Sciatic nerve (tissue), 2 donors: ENCODE measurements around the gene C1orf35. TPM values are rescaled to one million over a fixed set of nuclear protein-coding genes. Genes with fewer than 3 reads are reported as not detected.

Experiments
- ATAC-seq: fragments of 200-7000 bp; cut with Tn5 transposase; one replicate; pipeline ENCODE4 v1.9.1; 2020; ENCODE audit warnings: mild to moderate bottlenecking, moderate library complexity
- DNase-seq: peaks from one replicate; pipeline ENCODE4 v3.0.0-alpha.2; 2020; ENCODE audit warnings: low spot score
- intact Hi-C: fragments of 100-400 bp; cut with DNase I; formaldehyde crosslinking; loops from one replicate; pipeline ENCODE4 v1.14.2; 2022
- total RNA-seq: library from RNA; stranded (reverse); fragmentation: NEBNext Ultra II Directional; extraction: Animal tissue kit (Norgen Biotek cat#: 25700); gene quantifications from one replicate; pipeline ENCODE4 v1.2.1, GENCODE V29; 2021
- donor health status: DM: no; HTN: no; CAD: no.
- donor health status: DM: no; HTN: no; CAD: no.

Gene C1orf35
- total RNA-seq = 15.8 TPM

GRCh38 chr1:228102791-228103620, at the start of gene C1orf35:
TSS of gene C1orf35 (minus strand) at chr1:228103325. CDS start at chr1:228103227, 98 bp downstream.
- intact Hi-C loops = no loop called here
- DNase-seq = peak; percentile 95
- ATAC-seq = peak; percentile 94

DNA sequence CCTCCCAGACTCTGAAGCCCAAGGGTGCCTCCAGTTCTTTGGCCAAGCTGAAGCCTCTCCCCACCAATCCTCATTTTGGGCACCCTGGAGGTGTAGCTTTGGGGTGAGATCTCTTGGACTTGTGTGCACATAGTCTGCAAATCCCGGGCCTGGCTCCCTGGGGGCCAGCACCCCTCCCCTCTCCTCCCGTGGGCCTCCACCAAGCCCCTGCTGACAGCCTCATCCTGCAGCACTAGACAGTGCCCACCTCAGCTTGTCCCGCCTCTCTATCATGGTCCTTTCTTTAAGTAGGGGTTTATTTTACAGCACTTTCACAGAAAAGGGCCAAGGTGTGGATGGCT, 49.8 kb upstream of the C1orf35 start:
- no peak for ATAC-seq
- intact Hi-C loops = no loop called here

GRCh38 chr1:228152097-228152917, 49.2 kb upstream of the C1orf35 start:
- intact Hi-C loops = no loop called here
- ATAC-seq = no peak
- peak; percentile 60 for DNase-seq

More for the DNA sequence above, 49.8 kb upstream of the C1orf35 start:
- DNase-seq = peak; percentile 57

GRCh38 chr1:228151180-228151925, 48.2 kb upstream of the C1orf35 start:
- intact Hi-C loops = no loop called here
- ATAC-seq = no peak
- peak; percentile 59 for DNase-seq

GRCh38 chr1:228150461-228151179, 47.5 kb upstream of the C1orf35 start:
- peak; percentile 84 for DNase-seq
- peak; percentile 54 for ATAC-seq
- intact Hi-C loops = no loop called here

DNA sequence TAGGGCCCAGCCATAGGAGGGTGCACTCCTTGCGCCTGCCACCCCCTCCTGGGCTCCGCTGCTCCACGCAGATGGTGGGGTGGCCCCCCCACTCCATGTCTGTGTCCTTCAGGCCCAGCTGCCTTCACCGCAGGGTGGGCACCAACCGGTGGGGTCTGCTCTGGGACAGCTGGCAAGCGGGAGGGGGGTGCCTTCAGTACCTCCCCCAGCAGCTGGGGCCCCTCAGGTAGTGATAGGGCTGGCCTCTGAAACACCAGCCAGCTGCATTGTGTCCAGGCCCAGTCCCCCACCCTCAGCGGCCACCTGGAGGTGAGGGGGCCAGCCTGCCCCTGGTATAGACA, 47.0 kb upstream of the C1orf35 start:
- peak; percentile 3 for ATAC-seq
- intact Hi-C loops = no loop called here
- DNase-seq = no peak

GRCh38 chr1:228149406-228150119, 46.4 kb upstream of the C1orf35 start, which contains the start of gene GJC2:
TSS of gene GJC2 (plus strand) at chr1:228149930. CDS start at chr1:228157759, 7,829 bp downstream.
- ATAC-seq (peak; percentile 69), DNase-seq (peak; percentile 78)
- intact Hi-C loops = no loop called here

GRCh38 chr1:228148935-228149405, 45.8 kb upstream of the C1orf35 start:
- ATAC-seq (peak; percentile 0), DNase-seq (no peak)
- intact Hi-C loops = no loop called here

- intact Hi-C loops = no loop called here
- ATAC-seq = no peak
- no peak for DNase-seq
Measured at GRCh38 chr1:228148196-228148861, 45.2 kb upstream of the C1orf35 start.

- intact Hi-C loops = no loop called here
- DNase-seq (no peak), ATAC-seq (no peak)
Measured at GRCh38 chr1:228147768-228148167, 44.6 kb upstream of the C1orf35 start.

DNA sequence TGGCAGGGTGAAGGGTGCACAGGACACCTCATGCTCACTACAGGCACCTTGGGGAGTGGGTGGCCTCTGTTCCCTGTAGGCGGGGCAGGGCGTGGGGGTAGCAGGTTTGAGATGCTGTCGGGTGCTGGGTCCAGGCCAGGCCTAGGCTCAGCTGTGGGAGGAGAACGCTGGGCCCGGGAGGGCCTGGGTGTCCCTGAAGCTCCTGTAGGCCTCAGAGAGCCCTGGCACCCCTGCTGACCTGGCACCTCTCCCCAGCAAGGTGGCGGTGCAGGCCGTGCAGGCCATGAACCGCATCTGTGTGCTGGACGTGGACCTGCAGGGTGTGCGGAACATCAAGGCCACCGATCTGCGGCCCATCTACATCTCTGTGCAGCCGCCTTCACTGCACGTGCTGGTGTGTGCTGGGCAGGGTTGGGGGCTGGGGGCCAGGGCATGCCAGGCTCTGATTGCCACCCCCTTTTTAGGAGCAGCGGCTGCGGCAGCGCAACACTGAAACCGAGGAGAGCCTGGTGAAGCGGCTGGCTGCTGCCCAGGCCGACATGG, 44.1 kb upstream of the C1orf35 start:
- ATAC-seq (no peak), DNase-seq (no peak)
- intact Hi-C loops = no loop called here

GRCh38 chr1:228146417-228147150, 43.5 kb upstream of the C1orf35 start:
- no peak for DNase-seq

GRCh38 chr1:228145463-228146416, 42.6 kb upstream of the C1orf35 start:
- DNase-seq = no peak
- intact Hi-C loops = no loop called here

More at GRCh38 chr1:228146417-228147150, 43.5 kb upstream of the C1orf35 start:
- intact Hi-C loops = no loop called here
- ATAC-seq = no peak

GRCh38 chr1:228144993-228145343, 41.8 kb upstream of the C1orf35 start:
- DNase-seq (no peak), ATAC-seq (no peak)
- intact Hi-C loops = no loop called here

More at GRCh38 chr1:228145463-228146416, 42.6 kb upstream of the C1orf35 start:
- no peak for ATAC-seq

GRCh38 chr1:228144193-228144992, 41.3 kb upstream of the C1orf35 start:
- ATAC-seq (no peak), DNase-seq (no peak)
- intact Hi-C loops = no loop called here
